Measurements from ENCODE around the gene SLITRK3.

GRCh38 chr3:165193366-165194254 lies 2.6 kb downstream of the SLITRK3 start:
- TF ChIP-seq JUND (IDR thresholded peaks at IDR 0.05) = no peak
- no peak for TF ChIP-seq FOSL1 (IDR thresholded peaks at IDR 0.05; ENCODE audit: low read depth)
- no peak for TF ChIP-seq CTCF (IDR thresholded peaks at IDR 0.05 in 2 of 3, conservative IDR thresholded peaks at IDR 0.05 in 1 of 3; ENCODE audit: borderline replicate concordance in 1 of 3, insufficient read depth in 1 of 3, low read depth in 2 of 3, low read length in 2 of 3)
- TF ChIP-seq EZH2 (IDR thresholded peaks at IDR 0.05) = no peak
- no peak for TF ChIP-seq MAX (IDR thresholded peaks at IDR 0.05)
- no peak for TF ChIP-seq POLR2A (IDR thresholded peaks at IDR 0.05; ENCODE audit: borderline replicate concordance, extremely low read depth, insufficient read depth, insufficient read length)
- TF ChIP-seq YY1 (IDR thresholded peaks at IDR 0.05; ENCODE audit: extremely low read depth, insufficient replicate concordance, low read depth, low read length) = no peak
- TF ChIP-seq EGR1 (IDR thresholded peaks at IDR 0.05; ENCODE audit: low read depth) = no peak
- TF ChIP-seq CBX3 (IDR thresholded peaks at IDR 0.05; ENCODE audit: low read depth) = no peak
- TF ChIP-seq ATF3 (IDR thresholded peaks at IDR 0.05) = no peak
